Skeletal muscle tissue (tissue), 1 donor: Measurements from ENCODE around the gene PCDHB3. TPM values are rescaled to one million over a fixed set of nuclear protein-coding genes. Genes with fewer than 3 reads are reported as not detected.

ENCODE experiments used
- total RNA-seq: library from RNA; depleted of rRNA; stranded (reverse); fragments of >200 nt; gene quantifications from one replicate; pipeline ENCODE4 v1.2.3, GENCODE V29; 2014

The PCDHB3 gene
- total RNA-seq, 1 donor from 2014 or later, result 1.6 TPM

Other genes with a start within 250 kb of the PCDHB3 start
- gene PCDHA10, start 244.6 kb upstream of the PCDHB3 start, total RNA-seq, result under 0.01 TPM
- under 0.01 TPM for gene PCDHA11, start 231.5 kb upstream of the PCDHB3 start, total RNA-seq
- not detected for gene PCDHA12, start 225.2 kb upstream of the PCDHB3 start, total RNA-seq
- gene PCDHA13, start 218.3 kb upstream of the PCDHB3 start, total RNA-seq, result under 0.01 TPM
- gene PCDHAC1, start 174.2 kb upstream of the PCDHB3 start, total RNA-seq, result 0.52 TPM
- 2.1 TPM for gene PCDHAC2, start 134.0 kb upstream of the PCDHB3 start, total RNA-seq
- not detected for gene PCDHB1, start 49.1 kb upstream of the PCDHB3 start, total RNA-seq
- gene PCDHB2, start 5.9 kb upstream of the PCDHB3 start, total RNA-seq, result 2.6 TPM
- gene PCDHB4, start 21.3 kb downstream of the PCDHB3 start, total RNA-seq, result 1.6 TPM
- 3.1 TPM for gene PCDHB5, start 34.7 kb downstream of the PCDHB3 start, total RNA-seq
- 0.52 TPM for gene PCDHB6, start 49.6 kb downstream of the PCDHB3 start, total RNA-seq
- gene PCDHB7, start 72.2 kb downstream of the PCDHB3 start, total RNA-seq, result 2.1 TPM
- gene PCDHB8, start 77.3 kb downstream of the PCDHB3 start, total RNA-seq, result 1.6 TPM
- gene PCDHB16, start 81.9 kb downstream of the PCDHB3 start, total RNA-seq, result 1.6 TPM
- gene PCDHB9, start 86.7 kb downstream of the PCDHB3 start, total RNA-seq, result 1.0 TPM
- gene PCDHB10, start 91.9 kb downstream of the PCDHB3 start, total RNA-seq, result 2.6 TPM
- gene PCDHB11, start 99.2 kb downstream of the PCDHB3 start, total RNA-seq, result 4.2 TPM
- 1.6 TPM for gene PCDHB12, start 108.2 kb downstream of the PCDHB3 start, total RNA-seq
- 1.6 TPM for gene PCDHB13, start 113.4 kb downstream of the PCDHB3 start, total RNA-seq
- gene PCDHB14, start 122.9 kb downstream of the PCDHB3 start, total RNA-seq, result 4.2 TPM
- 4.2 TPM for gene PCDHB15, start 144.9 kb downstream of the PCDHB3 start, total RNA-seq
- 0.52 TPM for gene SLC25A2, start 203.6 kb downstream of the PCDHB3 start, total RNA-seq
- gene TAF7, start 220.3 kb downstream of the PCDHB3 start, total RNA-seq, result 72.0 TPM
- 0.52 TPM for gene PCDHGA1, start 230.0 kb downstream of the PCDHB3 start, total RNA-seq
- gene PCDHGA2, start 238.3 kb downstream of the PCDHB3 start, total RNA-seq, result 1.6 TPM
- gene PCDHGA3, start 243.4 kb downstream of the PCDHB3 start, total RNA-seq, result 2.1 TPM
- 1.6 TPM for gene PCDHGB1, start 249.6 kb downstream of the PCDHB3 start, total RNA-seq